ENCODE results near the gene IFFO2. TPM values are rescaled to one million over a fixed set of nuclear protein-coding genes. Genes with fewer than 3 reads are reported as not detected.

IFFO2 gene
- total and polyA plus RNA-seq, 2 of the 8 experiments (the other 6 are each of a cell fraction or from before 2014, with no cell fraction given) = 6.6 to 10.4 TPM

DNA sequence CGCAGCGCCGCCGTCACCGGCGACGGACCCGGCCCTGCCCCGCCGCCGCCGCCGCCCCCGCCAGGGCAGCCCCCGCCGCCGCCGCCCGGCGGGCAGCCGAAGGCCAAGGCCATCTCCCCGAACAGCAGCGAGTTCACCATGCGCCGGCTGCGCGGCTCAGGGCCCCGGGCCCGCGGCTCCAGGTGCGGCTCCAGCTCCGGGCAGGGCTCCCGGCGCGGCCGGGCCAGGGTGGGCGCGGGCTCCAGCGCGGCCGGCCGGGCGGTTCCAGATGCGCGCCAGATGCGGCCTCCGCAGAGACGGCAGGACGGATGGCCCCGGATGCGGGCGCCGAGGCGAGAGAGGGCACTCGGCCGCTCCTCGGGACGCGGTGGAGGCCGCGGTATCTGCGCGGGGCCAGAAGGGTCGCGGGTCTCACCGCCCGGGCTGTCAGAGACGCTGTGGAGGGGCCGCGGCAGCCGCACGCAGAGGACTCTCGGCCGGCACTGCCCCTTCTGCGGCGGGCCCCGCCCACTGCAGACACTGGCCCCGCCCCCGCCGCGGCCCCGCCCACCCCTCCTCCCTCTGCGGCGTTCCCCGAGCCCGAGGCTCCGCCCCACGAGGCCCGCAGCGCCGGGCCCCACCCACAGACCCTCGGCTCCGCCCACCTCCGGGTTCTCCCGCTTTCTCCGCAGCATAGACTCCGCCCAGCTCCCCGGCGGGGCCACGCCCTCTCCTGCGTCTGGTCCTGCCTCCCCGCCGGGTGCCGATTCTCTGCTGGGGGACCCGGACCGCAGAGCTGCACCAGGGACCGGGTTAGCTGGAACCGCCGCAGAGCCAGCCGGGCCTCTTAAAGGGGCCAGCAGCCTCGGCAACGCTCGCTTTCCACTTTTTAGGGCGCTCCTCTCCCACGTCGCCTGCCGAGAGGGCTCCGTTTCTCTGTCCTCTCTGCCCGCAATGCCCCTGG is at the start of gene IFFO2 (continued):
- TF ChIP-seq, protein P1, sequence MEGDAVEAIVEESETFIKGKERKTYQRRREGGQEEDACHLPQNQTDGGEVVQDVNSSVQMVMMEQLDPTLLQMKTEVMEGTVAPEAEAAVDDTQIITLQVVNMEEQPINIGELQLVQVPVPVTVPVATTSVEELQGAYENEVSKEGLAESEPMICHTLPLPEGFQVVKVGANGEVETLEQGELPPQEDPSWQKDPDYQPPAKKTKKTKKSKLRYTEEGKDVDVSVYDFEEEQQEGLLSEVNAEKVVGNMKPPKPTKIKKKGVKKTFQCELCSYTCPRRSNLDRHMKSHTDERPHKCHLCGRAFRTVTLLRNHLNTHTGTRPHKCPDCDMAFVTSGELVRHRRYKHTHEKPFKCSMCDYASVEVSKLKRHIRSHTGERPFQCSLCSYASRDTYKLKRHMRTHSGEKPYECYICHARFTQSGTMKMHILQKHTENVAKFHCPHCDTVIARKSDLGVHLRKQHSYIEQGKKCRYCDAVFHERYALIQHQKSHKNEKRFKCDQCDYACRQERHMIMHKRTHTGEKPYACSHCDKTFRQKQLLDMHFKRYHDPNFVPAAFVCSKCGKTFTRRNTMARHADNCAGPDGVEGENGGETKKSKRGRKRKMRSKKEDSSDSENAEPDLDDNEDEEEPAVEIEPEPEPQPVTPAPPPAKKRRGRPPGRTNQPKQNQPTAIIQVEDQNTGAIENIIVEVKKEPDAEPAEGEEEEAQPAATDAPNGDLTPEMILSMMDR (IDR thresholded peaks at IDR 0.05; ENCODE audit: control extremely low read depth in 1 of 3, insufficient read depth in 1 of 3, low read depth in 1 of 3, low read length in 3 of 3) = no peak
- no peak for TF ChIP-seq BCL11A (IDR thresholded peaks at IDR 0.05; ENCODE audit: low read depth in 2 of 2, low read length in 2 of 2)
- 0 out of 4 replicates have a peak, but pooled peaks have one; percentile 10 to 32 for TF ChIP-seq SIN3A (conservative IDR thresholded peaks at IDR 0.05 in 1 of 2, IDR thresholded peaks at IDR 0.05 in 1 of 2; ENCODE audit: low read depth in 1 of 2, low read length in 2 of 2)
- TF ChIP-seq, protein P2, sequence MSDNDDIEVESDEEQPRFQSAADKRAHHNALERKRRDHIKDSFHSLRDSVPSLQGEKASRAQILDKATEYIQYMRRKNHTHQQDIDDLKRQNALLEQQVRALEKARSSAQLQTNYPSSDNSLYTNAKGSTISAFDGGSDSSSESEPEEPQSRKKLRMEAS (IDR thresholded peaks at IDR 0.05) = no peak
- TF ChIP-seq BRCA1 (IDR thresholded peaks at IDR 0.05; ENCODE audit: low read depth, low read length) = no peak
- TF ChIP-seq, protein P3, sequence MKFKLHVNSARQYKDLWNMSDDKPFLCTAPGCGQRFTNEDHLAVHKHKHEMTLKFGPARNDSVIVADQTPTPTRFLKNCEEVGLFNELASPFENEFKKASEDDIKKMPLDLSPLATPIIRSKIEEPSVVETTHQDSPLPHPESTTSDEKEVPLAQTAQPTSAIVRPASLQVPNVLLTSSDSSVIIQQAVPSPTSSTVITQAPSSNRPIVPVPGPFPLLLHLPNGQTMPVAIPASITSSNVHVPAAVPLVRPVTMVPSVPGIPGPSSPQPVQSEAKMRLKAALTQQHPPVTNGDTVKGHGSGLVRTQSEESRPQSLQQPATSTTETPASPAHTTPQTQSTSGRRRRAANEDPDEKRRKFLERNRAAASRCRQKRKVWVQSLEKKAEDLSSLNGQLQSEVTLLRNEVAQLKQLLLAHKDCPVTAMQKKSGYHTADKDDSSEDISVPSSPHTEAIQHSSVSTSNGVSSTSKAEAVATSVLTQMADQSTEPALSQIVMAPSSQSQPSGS (IDR thresholded peaks at IDR 0.05; ENCODE audit: low read length) = no peak
- no peak for TF ChIP-seq NANOG (IDR thresholded peaks at IDR 0.05; ENCODE audit: insufficient read depth, low read depth, low read length, poor library complexity, severe bottlenecking)
- TF ChIP-seq JUND (IDR thresholded peaks at IDR 0.05; ENCODE audit: low read length) = no peak
- TF ChIP-seq POU5F1 (IDR thresholded peaks at IDR 0.05; ENCODE audit: low read depth, low read length) = no peak
- no peak for TF ChIP-seq HDAC2 (IDR thresholded peaks at IDR 0.05; ENCODE audit: borderline replicate concordance in 1 of 2, low read depth in 2 of 2, low read length in 2 of 2)
- TF ChIP-seq YY1 (IDR thresholded peaks at IDR 0.05; ENCODE audit: low read depth, low read length) = no peak
- no peak for TF ChIP-seq EGR1 (IDR thresholded peaks at IDR 0.05; ENCODE audit: borderline replicate concordance, low read depth, low read length)
- TF ChIP-seq TBP (IDR thresholded peaks at IDR 0.05; ENCODE audit: low read depth, low read length) = peak; percentile 87
- TF ChIP-seq KDM1A (IDR thresholded peaks at IDR 0.05; ENCODE audit: borderline replicate concordance, low read length) = no peak
- no peak for TF ChIP-seq CREB1 (IDR thresholded peaks at IDR 0.05)
- no peak for TF ChIP-seq RFX5 (IDR thresholded peaks at IDR 0.05; ENCODE audit: borderline replicate concordance, low read depth, low read length)
- no peak for TF ChIP-seq SIX5 (IDR thresholded peaks at IDR 0.05; ENCODE audit: low read depth, low read length)
- no peak for TF ChIP-seq BACH1 (IDR thresholded peaks at IDR 0.05; ENCODE audit: low read length)
